OCI-LY1 (cell line): ENCODE measurements around the gene GRIK3.

Source experiments
- H2AFZ ChIP-seq: fragments of 200-600 bp; sonication (generic), shearing (Covaris generic); 2 replicates; pipeline ENCODE4 v1.6.0; 2014; ENCODE audit warnings: antibody characterized with exemption, mild to moderate bottlenecking, low read length
- H3F3A ChIP-seq: fragments of 200-600 bp; sonication (generic), shearing (Covaris generic); 2 replicates; pipeline ENCODE4 v1.6.0; 2014; ENCODE audit warnings: mild to moderate bottlenecking, antibody characterized with exemption, low read length, moderate library complexity; ENCODE audit not compliant: insufficient read depth
- H3K27ac ChIP-seq: fragments of 200-600 bp; sonication (generic); 2 replicates; pipeline ENCODE4 v1.5.1; 2014; ENCODE audit warnings: low read length, mixed run types, mild to moderate bottlenecking, low read depth; ENCODE audit not compliant: poor library complexity, severe bottlenecking
- H3K27me3 ChIP-seq: fragments of 200-600 bp; sonication (generic); 2 replicates; pipeline ENCODE4 v1.6.0; 2014; ENCODE audit warnings: antibody characterized with exemption, mild to moderate bottlenecking, low read length, moderate library complexity; ENCODE audit not compliant: insufficient read depth
- H3K36me3 ChIP-seq: fragments of 200-600 bp; sonication (generic); 2 replicates; pipeline ENCODE4 v1.6.1; 2014; ENCODE audit warnings: mild to moderate bottlenecking, antibody characterized with exemption, low read length, moderate library complexity, mixed read lengths; ENCODE audit not compliant: insufficient read depth
- H3K4me1 ChIP-seq: fragments of 200-600 bp; sonication (generic); 2 replicates; pipeline ENCODE4 v1.5.1; 2014; ENCODE audit warnings: mild to moderate bottlenecking, low read length, moderate library complexity; ENCODE audit not compliant: insufficient read depth, severe bottlenecking
- H3K4me2 ChIP-seq: fragments of 200-600 bp; sonication (generic), shearing (Covaris generic); 2 replicates; pipeline ENCODE4 v1.6.1; 2014; ENCODE audit warnings: low read length
- H3K4me3 ChIP-seq: fragments of 200-600 bp; sonication (generic); 2 replicates; pipeline ENCODE4 v1.5.1; 2014; ENCODE audit warnings: low read length, low read depth, mild to moderate bottlenecking, mixed read lengths; ENCODE audit not compliant: poor library complexity, severe bottlenecking
- H3K79me2 ChIP-seq: fragments of 200-600 bp; shearing (Covaris generic); 2 replicates; pipeline ENCODE4 v1.6.1; 2016; ENCODE audit warnings: mixed run types, low read length, mixed read lengths; ENCODE audit not compliant: insufficient read depth
- H3K9ac ChIP-seq: fragments of 200-600 bp; sonication (generic), shearing (Covaris generic); 2 replicates; pipeline ENCODE4 v1.6.1; 2014; ENCODE audit warnings: mild to moderate bottlenecking, low read length, mixed read lengths
- H3K9me2 ChIP-seq: fragments of 200-600 bp; sonication (generic), shearing (Covaris generic); 2 replicates; pipeline ENCODE4 v1.6.1; 2014; ENCODE audit warnings: low read depth, mild to moderate bottlenecking, low read length, mixed read lengths
- H3K9me3 ChIP-seq: fragments of 200-600 bp; shearing (Covaris generic); 2 replicates; pipeline ENCODE4 v1.6.1; 2014; ENCODE audit warnings: low read length, mixed read lengths
- H4K20me1 ChIP-seq: fragments of 200-600 bp; sonication (generic), shearing (Covaris generic); 2 replicates; pipeline ENCODE4 v1.6.0; 2016; ENCODE audit warnings: mild to moderate bottlenecking, low read length; ENCODE audit not compliant: insufficient read depth
- CTCF ChIP-seq: fragments of 200-600 bp; sonication (generic), shearing (Covaris generic); IDR thresholded peaks from 2 replicates; pipeline ENCODE4 v1.5.1; 2017; ENCODE audit warnings: mild to moderate bottlenecking, antibody characterized with exemption, low read length, moderate library complexity, mixed read lengths
- EZH2 ChIP-seq: fragments of 200-600 bp; sonication (generic), shearing (Covaris generic); IDR thresholded peaks from 2 replicates; pipeline ENCODE4 v1.8.0; 2017; ENCODE audit warnings: borderline replicate concordance, mixed run types, mild to moderate bottlenecking, antibody characterized with exemption, low read length, moderate library complexity, mixed read lengths

The GRIK3 gene

GRCh38 chr1:37002898-37003297, 31.4 kb downstream of the GRIK3 start:
- Histone ChIP-seq H3K4me3 (no peak overlapping the region), H3K9me3 (no peaks in the 10 kb centered on the region), H3K27ac (no peak overlapping the region), H3F3A (no peaks in the 10 kb centered on the region), H3K79me2 (no peaks in the 10 kb centered on the region), H3K4me1 (no peaks in the 10 kb centered on the region), H3K27me3 (no peaks in the 10 kb centered on the region), H3K9me2 (no peaks in the 10 kb centered on the region), H4K20me1 (no peaks in the 10 kb centered on the region), H3K4me2 (no peak overlapping the region), H3K36me3 (no peaks in the 10 kb centered on the region), H3K9ac (no peak overlapping the region), H2AFZ (no peak overlapping the region)
- TF ChIP-seq CTCF: no peak
- no peak for TF ChIP-seq EZH2

GRCh38 chr1:37001703-37002102, 32.6 kb downstream of the GRIK3 start:
- no peaks in the 10 kb centered on the region for H3K9me2 ChIP-seq
- no peaks in the 10 kb centered on the region for H3K27me3 ChIP-seq
- H3K27ac ChIP-seq: no peak overlapping the region
- TF ChIP-seq CTCF: no peak
- no peak for TF ChIP-seq EZH2
- H3K4me3 ChIP-seq: no peak overlapping the region
- no peaks in the 10 kb centered on the region for H3K9me3 ChIP-seq
- H2AFZ ChIP-seq: no peak overlapping the region
- H3K4me2 ChIP-seq: no peak overlapping the region
- no peak overlapping the region for H3K9ac ChIP-seq
- no peaks in the 10 kb centered on the region for H3F3A ChIP-seq
- no peaks in the 10 kb centered on the region for H3K36me3 ChIP-seq
- H4K20me1 ChIP-seq: no peaks in the 10 kb centered on the region
- no peaks in the 10 kb centered on the region for H3K4me1 ChIP-seq
- no peaks in the 10 kb centered on the region for H3K79me2 ChIP-seq

- H4K20me1 ChIP-seq: no peaks in the 10 kb centered on the region
- no peak overlapping the region for H3K9ac ChIP-seq
- no peak overlapping the region for H3K27ac ChIP-seq
- TF ChIP-seq EZH2: no peak
- TF ChIP-seq CTCF: no peak
- H2AFZ ChIP-seq: no peak overlapping the region
- H3K4me1 ChIP-seq: no peaks in the 10 kb centered on the region
- H3K9me3 ChIP-seq: no peaks in the 10 kb centered on the region
- H3K9me2 ChIP-seq: no peaks in the 10 kb centered on the region
- no peaks in the 10 kb centered on the region for H3K36me3 ChIP-seq
- H3K27me3 ChIP-seq: no peaks in the 10 kb centered on the region
- no peaks in the 10 kb centered on the region for H3K79me2 ChIP-seq
- H3K4me2 ChIP-seq: no peak overlapping the region
- H3F3A ChIP-seq: no peaks in the 10 kb centered on the region
- no peak overlapping the region for H3K4me3 ChIP-seq
Observed at GRCh38 chr1:36996106-36996505, 38.2 kb downstream of the GRIK3 start.
